ENCODE results near the gene NUCKS1.

The NUCKS1 gene

GRCh38 chr1:205750138-205751035, at the start of gene NUCKS1:
TSS of gene NUCKS1 (minus strand) at chr1:205750182. CDS start at chr1:205749973, 209 bp downstream.
- peak; percentile 97 for DNase-seq (ENCODE audit: low read depth, low spot score)

DNA sequence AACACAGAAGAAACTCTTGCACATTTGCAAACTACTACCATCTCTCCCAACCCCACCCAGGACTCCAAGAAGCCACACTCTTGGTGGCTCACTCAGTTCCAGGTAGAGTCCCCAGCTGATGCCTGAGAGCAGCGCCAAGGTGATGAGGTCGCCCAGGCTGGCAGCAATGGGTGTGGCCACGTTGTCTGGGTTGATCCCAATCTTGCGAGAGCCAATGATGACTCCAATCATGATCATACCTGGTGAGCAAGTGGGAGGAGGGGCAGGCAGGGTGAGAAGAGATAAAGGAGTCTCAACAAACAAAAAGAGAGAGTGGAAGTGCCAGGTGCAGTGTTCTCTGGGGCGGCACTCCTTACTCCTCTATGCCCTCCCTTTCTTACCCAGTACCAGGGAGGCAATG, 48.6 kb upstream of the NUCKS1 start:
- DNase-seq (ENCODE audit: low read depth, low spot score): no peak

DNA sequence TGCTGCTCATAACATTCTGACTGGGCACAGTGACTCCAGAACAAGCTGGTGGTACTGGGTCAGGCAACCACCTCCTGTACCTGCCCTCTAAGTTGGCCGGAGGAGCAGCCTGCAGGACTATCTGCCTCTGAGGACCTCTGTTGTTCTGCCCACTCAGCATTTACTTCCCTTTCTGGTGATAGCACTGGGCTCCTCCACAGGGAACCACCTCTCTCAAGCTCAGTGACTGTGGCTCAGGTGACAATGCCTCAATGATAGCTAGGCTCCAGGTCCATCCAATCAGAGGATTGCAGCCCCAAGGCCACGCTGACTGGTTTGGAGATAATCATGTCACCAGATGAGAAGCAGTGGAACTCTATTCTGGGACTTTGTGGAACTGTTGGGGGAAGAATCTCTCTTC, 47.2 kb upstream of the NUCKS1 start:
- DNase-seq (ENCODE audit: low read depth, low spot score): no peak

- no peak for DNase-seq (ENCODE audit: low read depth, low spot score)
These were observed 44.2 kb upstream of the NUCKS1 start for GRCh38 chr1:205794011-205794730.

- no peak for DNase-seq (ENCODE audit: low read depth, low spot score)
These were observed 43.1 kb upstream of the NUCKS1 start for GRCh38 chr1:205792961-205793673.

- DNase-seq (ENCODE audit: low read depth, low spot score): no peak
These were observed 42.5 kb upstream of the NUCKS1 start for GRCh38 chr1:205792481-205792881.

- DNase-seq (ENCODE audit: low read depth, low spot score): no peak
These were observed 41.7 kb upstream of the NUCKS1 start for GRCh38 chr1:205791568-205792180.

DNA sequence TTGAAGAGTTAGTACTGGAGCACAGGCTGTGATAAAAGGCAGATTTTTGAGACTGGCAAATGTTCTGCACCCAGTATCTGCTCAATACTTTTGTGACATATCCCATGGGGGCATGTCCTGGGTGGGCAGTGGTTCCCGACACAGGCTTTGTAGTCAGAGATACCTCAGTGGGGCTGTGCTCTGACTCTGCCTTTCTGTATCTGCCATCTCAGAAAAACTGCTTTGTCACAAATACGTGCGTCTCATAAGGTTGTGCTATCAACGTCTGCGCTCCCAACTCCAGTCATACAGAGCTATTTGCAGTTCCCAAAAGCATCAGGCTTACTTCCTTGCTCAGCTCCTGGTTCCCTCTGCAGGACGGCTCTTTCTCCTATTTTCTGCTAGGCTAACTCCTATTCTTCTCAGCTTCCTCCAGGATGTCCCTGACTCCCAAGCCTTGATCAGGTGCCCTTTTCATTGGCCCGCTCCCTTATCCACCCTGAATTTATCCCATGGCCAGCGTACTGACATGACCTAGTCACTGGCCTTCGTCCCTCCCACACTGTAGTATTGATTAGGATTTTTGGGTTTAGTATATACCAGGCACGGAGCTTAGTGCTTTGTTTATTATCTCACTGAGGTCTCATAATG, 37.4 kb upstream of the NUCKS1 start:
- DNase-seq (ENCODE audit: low read depth, low spot score): no peak

- no peak for DNase-seq (ENCODE audit: low read depth, low spot score)
These were observed 36.6 kb upstream of the NUCKS1 start for GRCh38 chr1:205786601-205787000.

DNA sequence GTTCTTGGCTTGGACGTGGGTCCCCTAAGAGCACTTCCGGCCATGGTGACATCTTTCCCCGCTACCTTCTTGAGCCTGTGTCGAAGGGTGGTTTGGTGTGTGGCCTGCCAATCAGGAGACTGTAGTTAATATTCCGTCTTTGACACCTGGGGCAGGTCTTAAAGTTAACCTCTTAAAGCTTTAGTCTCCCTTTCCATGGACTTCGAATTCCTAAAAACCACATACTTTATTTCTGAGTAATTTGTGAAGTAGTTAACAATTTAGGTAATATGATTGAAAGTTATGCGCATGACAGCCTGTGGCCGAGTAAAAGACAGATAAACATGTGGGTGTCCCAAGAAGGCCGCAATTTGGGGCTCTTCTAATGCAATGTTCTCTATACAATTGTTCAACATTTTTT, 35.5 kb upstream of the NUCKS1 start:
- no peak for DNase-seq (ENCODE audit: low read depth, low spot score)

DNA sequence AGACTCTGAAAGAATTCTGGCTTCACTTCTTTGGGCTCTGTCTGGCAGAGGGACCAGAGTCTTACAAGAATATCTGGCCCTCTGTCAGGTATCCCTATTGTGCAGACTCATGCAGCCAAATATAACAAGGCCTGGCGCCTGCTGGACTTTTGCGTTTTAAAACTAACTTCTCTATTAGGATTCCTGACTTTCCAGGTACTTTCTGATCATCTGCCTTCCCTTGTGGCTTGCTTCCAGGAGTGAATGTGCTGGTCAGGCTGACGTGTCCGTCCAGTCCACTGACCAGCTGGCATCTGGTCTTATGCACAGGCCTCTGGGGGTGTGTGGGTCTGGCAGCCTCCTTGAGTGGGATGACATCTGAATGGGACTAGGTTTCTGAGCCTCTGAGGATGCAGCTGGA, 33.9 kb upstream of the NUCKS1 start:
- no peak for DNase-seq (ENCODE audit: low read depth, low spot score)

- no peak for DNase-seq (ENCODE audit: low read depth, low spot score)
These were observed 33.4 kb upstream of the NUCKS1 start for GRCh38 chr1:205783433-205783795.

DNA sequence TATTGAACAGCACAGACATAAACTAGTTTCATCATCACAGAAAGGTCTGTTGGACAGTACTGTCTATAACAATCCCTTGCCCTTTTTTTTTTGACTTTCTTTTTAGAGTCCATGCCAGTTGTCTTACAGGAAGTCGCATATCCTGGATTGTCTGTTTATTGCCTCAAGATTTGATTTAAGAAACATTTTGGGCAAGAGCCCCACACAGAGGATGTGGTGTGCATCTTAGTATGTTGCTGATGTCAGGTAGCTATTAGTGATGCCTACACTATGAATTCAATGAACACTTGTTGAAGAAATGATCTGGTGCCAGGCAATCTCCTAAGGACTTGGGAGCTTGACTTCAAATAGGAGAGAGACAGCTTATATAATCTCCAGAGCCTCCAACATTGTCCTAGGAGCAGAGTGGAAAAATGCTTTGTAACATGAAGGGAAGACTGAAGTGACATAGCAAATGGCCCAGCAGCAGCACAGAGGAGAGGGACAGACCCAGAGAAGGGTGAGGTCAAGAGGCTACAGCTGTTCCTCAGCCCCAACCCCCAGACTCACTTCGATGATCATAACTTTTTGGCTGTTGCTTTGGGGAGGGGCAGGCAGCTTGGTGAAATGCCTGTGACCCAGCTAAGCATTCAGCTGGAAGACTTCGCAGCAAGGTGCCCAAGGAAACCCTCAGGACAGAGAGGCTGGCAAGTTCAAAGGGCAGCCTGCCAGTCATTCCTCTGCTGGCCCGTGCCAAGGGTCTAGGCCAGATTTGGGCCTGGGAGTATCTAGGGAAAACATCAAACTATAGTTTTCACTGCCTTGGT, 32.8 kb upstream of the NUCKS1 start:
- DNase-seq (ENCODE audit: low read depth, low spot score): no peak

DNA sequence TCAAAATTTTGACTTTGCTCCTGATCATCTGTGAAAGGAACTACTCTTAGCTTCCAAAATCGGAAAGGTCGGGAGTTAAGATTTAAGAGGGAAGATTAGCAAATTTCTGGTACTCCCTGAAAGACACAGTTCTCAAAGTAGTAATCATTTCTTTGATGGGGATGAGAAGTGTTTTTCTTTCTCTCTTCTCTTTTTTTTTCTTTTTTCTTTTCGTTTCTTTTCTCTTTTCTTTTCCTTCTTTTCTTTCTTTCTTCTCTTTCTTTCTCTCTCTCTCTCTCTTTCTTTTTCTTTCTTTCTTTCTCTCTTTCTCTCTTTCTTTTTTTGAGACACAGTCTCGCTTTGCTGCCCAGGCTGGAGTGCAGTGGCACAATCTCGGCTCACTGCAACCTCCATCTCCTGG, 30.4 kb upstream of the NUCKS1 start:
- no peak for DNase-seq (ENCODE audit: low read depth, low spot score)

DNA sequence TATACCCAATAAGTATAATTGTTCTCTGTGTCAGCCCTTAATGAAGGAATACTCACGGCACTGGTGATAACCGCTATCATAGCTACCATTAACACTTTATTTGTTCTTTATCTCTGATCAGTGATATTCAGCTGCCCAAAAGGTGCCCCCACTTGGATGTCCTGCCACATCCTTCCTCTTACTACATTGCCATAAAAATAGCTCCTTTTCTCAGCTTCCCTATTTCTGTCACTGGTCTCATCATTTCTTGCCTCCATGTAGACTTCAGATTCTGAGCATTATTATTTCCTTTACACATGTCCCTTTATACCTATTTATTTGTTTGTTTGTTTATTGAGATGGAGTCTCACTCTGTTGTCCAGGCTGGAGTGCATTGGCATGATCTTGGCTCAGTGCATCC, 28.0 kb upstream of the NUCKS1 start:
- DNase-seq (ENCODE audit: low read depth, low spot score): no peak

- no peak for DNase-seq (ENCODE audit: low read depth, low spot score)
These were observed 25.7 kb upstream of the NUCKS1 start for GRCh38 chr1:205775717-205776056.

DNA sequence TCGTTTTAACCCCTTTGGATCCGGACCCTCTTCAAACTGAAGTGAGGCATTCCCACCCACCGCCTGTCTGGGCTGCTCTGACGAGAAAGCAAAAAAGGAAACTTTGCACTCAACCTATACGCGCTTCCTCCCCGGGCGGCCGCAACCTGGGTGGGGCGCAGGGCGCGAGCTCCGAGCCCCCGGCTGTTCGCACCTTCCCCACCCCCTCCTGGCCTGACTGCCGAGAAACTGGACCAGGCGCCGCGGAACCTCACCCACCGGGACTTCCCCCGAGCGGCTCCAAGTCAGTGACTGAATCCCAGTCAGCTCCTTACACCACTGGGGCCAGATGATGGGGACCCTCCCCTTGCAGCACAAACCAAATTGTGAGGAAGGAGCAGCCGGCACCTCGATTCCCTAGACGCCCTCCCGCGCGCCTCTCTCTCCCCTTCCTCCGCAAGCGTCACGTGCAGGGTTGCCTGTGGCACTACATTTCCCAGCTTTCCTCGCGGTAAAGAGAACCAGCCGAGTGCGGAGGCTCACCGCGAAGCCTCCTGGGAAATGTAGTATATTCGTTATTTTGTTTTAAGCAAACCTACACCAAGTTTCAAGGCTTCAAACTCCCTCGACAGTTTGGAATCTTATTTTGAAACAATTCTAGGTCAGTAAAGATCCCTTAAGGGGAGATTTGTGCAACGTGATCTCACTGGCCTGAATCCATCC, 25.2 kb upstream of the NUCKS1 start, which contains the start of gene RAB29:
RAB29 (minus strand) TSS at position 468 of the 702 bp plus-strand sequence. CDS start 526 bp downstream, outside the sequence.
- DNase-seq (ENCODE audit: low read depth, low spot score): peak; percentile 64

GRCh38 chr1:205774198-205775014, 24.4 kb upstream of the NUCKS1 start:
- DNase-seq (ENCODE audit: low read depth, low spot score): no peak

DNA sequence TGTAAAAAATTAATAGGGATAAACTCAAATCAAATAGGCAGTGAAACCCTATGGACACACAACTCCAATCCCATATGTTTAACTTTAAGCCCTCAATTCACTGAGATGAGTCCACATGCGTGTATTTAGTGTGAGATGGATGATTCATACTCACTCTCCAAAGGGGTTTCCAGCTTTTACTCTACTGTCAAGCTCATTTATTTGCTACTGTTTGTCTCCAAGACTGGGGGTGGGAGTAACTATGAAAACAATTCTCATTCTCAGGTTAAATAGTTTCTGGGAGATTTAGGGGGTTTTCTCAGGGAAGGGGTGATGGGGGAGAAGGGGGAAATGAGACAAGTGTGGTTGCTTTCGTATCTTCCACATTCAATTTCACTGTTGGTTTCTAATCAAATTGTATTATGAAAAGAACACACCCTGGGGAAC, 22.6 kb upstream of the NUCKS1 start:
- no peak for DNase-seq (ENCODE audit: low read depth, low spot score)

Data from activated naive CD8-positive, alpha-beta T cell treated with anti-CD3 and anti-CD28 coated beads, Interleukin-2, amount 50 U/mL, for 16 hours (primary cell).